C4-2B (cell line): ENCODE data around the gene CTRL.

Experiments
- CTCF ChIP-seq: fragments of 450-650 bp; conservative IDR thresholded peaks from 2 replicates; pipeline ENCODE4 v1.5.1; 2017; ENCODE audit warnings: mild to moderate bottlenecking
- ZFX ChIP-seq: fragments of 450-650 bp; IDR thresholded peaks from 2 replicates; pipeline ENCODE4 v1.6.1; 2017

GRCh38 chr16:67942200-67942509 lies 10.5 kb upstream of the CTRL start:
- TF ChIP-seq CTCF, result peak; percentile 85
- no peak for TF ChIP-seq ZFX
